GM19455 (cell line): ENCODE data around the gene CYSTM1.

Experiments used
- ATAC-seq: cut with Tn5 transposase; IDR thresholded peaks from one replicate; pipeline ENCODE4 v1.9.1; 2021; ENCODE audit not compliant: unreplicated experiment

CYSTM1 gene

DNA sequence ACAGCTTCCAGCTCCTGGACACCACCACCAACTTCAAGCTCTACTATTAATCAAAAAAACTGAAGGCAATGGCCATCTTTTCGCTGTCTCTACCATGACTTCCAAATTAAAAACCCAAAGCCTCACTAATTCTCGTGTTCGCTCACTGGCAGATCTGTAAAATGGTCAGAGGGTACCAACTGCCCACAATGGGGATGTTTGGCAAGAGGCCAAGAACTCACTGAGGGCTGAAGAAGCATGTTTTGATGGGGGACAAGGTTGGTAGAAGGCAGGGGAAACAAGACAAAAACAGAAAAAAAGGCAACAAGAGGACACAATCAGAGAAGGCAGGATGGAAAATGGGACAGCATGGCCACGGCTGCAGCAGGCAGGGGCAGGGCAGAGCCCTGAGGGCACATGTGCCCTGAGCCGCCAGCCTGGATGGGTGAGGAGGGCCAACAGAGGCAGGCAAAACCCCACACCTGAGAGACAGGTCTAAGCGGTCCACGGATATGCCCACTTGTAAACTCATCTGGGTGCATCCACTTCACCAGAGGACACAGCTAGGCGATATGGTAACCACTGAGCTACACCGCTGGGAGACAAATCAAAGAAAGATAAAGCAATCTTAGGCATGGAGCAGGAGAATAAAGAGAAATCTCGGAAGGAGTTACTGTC, 77.6 kb downstream of the CYSTM1 start:
- ATAC-seq = no peak

DNA sequence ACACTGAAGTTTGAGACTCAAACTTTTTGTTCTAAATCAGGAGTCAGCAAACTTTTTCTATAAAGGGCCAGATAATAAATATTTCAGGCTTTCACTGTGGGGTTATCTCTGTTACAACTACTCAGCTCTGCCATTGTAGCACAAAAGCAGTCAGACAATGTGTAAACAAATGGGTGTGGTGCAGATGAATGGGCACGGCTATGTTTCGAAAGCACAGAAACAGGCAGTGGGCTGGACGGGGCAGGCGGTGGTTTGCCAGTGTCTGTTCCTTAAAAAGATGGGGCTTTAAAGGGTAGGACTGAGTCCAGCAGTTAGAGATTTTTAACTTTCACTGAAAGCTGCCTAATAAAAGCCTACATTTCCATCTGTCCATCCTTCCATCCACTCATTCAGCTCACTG, 79.0 kb downstream of the CYSTM1 start:
- ATAC-seq = no peak

DNA sequence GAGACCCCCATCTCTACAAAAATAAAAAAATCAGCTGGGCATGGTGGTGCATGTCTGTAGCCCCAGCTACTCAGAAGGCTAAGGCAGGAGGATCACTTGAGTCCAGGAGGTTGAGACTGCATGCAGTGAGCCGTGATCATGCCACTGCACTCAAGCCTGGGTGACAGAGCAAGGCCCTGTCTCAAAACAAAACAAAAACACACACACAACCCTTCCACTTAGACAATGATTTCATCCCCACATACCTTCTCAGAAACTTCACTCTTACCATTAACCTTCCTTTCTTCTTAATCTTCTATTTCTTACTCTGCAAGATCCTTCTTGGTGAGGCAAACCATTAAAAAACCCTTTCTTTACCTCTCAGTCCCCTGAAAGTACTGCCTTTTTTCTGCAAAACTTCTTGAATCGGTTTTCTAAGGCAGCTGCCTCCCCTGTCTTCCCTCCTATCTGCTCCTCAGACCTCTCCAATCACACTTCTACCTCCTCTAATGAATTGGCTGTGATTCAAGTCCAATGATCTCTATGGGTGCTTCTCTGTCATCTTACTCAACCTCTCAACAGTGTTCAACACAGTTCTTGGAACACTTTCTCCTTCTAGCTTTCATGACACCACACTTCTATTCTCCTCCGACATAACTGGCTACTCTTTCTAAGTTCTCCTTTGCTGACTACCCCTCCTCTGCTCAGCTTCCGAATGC, 80.6 kb downstream of the CYSTM1 start:
- ATAC-seq = no peak

DNA sequence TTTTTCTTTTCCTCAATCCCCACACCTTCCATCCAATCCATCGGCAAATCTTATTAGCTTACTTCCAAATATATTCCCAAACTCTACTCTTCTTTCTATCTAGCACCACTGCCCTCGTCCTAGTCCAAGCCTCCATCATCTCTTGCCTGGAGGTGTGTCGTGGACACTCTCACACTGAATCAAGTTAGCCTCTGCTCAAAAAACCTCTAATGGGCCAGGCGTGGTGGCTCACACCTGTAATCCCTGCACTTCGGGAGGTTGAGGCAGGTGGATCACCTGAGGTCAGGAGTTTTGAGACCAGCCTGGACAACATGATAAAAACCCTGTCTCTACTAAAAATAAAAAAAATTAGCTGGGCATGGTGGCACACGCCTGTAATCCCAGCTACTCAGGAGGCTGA, 81.7 kb downstream of the CYSTM1 start:
- ATAC-seq = no peak

DNA sequence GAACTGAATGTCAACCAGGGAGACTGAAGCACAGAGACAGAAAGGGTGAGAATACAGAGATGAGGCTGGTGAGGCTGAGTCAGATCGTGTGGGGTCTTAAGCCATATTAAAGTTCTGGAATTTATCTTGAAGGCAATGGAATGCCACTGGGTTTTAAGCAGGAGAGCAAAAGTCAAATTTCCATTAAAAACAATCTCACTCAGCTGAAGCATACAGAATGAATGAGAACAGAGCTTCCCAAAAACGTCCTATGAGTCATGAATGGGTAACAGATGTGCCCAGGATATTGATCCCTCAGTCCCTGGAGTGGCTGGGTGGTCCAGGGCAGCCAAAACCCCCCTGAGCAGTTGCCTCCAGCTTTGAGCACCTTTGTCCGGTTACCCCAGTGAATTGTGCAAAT, 83.0 kb downstream of the CYSTM1 start:
- ATAC-seq = no peak

DNA sequence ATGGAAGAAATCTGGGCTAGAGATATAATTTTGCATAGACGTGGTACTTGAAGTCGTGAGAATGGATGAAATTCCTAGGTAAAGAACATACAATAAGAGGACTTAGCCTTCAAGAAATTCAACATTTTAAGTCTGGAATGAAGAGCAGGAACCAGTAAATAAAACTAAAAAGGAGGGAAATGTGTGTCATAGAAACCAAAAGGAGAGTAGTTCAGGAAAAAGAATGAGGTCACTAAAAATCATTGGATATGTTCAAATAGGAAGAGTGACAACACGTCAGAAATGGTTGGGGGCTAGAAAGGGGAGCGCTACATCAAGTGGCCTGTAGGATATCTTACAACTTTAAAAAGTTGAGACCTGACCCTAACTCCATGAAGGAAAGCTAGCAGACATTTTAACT, 83.9 kb downstream of the CYSTM1 start:
- no peak for ATAC-seq

DNA sequence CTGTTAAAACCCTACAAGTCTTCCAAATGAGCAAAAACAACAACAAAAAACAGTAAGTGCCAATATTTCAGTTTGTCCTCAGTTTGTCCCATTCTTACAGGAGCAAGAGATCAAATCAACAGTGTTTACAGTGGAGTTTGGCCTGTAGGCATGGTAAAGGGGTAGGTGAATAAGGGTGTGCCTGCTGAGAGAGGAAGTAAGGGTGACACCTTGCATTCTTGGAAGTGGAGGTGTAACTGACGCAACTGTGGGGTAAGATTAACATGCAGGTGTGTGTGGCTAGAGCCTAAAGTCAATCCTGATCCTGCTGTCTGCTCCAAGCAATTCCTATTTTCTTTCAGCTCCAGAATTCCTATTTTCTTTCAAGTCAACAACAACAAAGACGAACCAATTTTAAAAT, 84.5 kb downstream of the CYSTM1 start:
- no peak for ATAC-seq

DNA sequence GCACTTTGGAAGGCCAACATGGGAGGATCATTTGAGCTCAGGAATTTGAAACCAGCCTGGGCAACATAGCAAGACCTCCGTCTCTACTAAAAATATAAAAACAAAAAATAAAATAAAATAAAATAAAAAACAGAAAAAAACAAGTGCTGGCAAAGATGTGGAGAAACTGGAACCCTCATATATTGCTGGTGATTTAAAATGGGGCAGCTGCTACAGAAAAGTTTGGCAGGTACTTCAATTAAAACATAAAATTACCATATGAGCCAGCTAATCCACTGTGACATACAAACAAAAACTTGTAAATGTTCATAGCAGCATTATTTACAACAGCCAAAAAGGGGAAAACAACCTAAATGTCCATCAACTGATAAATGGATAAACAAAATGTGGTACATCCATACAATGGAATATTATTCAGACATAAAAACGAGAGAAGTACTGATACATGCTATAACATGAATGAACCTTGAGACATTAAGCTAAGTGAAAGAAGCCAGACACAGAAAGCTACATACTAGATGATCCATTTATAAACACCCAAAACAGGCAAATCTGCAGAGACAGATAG, 85.2 kb downstream of the CYSTM1 start:
- ATAC-seq = no peak

DNA sequence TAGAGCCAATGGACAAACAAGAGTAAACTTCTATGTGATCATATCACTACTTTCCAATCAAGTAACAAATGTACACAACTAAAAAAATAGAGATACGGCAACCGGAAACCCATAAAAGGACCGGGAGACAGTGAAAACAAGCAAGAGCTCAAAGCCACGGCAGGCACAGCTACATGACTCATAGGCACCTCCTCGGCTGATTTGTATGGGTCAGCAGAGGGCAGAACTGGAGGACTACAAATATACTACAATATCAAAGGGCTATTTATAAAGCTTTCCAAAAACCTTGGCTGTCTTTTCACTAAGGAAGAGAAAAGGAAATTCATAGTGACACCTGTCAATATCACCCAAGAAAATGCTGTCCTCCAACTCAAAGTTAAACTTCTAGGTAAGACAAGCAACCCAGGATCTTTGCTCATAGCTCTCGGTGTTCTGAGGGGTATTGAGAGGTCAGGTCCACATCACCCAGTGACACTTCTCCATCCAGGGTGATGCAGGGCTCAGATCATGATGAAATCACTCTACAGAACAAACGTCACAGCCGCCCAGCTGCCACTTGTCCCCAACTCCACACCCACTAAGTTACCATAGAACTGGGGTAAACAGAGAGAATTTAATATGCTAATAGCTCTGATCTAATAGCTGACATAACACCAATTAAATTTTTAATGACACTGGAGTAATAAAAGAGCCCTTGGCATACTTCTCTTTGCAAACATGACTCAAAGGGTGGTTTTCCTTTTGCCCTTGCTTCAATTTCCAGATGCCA, 86.6 kb downstream of the CYSTM1 start:
- no peak for ATAC-seq

DNA sequence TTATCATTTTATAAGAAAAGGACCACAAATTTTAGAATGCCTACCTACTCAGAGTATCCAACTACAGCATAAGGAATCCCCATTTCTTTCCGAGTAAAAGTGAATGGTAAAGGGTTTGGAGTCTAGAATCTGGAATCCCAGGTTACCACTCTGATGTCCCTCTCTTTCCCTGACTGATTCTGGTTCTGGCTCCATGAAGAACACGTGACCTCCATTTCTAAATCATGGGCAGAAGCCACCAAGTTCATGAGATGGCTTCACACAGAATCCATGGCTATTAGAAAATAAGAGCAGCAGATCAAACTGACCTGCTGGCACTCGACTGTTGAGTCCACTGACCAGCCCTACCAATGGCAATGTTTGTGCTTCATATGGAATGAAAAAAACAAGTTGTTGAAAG, 87.2 kb downstream of the CYSTM1 start:
- ATAC-seq = no peak

DNA sequence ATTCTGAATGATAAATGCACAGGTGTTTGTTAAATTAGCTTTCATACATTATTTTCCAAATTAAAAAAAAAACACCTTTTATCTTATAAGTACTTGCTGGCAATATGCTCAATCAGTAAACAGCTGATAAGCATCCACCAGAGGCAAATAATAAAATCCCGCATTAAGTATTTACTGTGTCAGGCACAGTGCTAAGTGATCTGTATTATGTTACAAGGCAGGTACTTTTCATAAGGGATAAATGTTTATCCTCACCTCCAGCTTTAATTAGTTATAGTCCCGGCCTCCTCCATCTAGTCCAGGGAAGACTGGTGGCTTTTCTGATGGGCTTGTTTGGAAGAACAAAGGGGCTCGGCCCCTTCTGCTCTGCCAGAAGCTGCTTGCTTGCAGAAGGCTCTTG, 87.9 kb downstream of the CYSTM1 start:
- no peak for ATAC-seq

DNA sequence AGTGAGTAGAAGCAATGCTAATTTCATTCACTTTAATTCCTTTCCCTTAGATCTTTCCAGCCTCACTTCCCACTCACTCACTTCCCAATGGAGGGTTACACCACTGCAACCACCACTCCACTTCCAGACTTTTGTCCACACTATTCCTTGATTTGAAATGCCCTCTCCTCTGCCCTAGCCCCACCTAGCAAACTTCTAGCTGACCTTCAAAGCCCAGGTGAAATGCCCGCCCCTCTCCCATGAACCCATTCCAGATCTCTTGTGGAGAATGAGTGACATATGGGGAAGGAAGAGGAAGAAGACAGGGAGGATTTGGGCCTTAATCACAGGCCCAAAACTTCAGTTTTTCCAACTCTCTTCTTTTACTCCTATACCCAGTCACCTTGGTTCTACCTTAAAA, 90.9 kb downstream of the CYSTM1 start:
- ATAC-seq = no peak

DNA sequence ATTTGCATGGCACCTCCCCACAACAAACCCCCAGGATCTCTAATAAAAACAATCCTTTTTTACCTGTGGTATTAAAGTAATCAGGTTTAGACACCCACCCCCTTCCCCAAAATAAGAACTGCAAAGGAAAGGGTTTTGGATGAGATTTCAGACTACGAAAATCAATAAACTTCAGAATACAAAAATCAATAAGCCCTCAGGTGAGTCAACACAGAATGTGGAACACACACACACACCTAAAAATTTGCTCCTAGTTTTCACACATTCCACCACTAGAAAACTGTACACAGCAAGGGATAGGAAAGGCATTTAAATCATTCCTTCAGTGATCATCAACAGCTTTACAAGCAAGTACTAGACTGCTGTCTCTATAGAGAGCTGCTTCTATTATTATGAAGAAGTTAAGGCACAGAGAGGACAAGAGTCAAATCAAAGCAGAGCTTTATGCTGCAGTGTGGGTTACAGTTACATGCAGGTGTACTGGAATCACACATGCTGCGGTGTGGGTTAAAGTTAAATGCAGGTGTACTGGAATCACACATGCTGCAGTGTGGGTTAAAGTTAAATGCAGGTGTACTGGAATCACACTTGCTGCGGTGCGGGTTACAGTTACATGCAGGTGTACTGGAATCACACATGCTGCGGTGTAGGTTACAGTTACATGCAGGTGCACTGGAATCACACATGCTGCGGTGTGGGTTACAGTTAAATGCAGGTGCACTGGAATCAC, 91.6 kb downstream of the CYSTM1 start:
- ATAC-seq = no peak

DNA sequence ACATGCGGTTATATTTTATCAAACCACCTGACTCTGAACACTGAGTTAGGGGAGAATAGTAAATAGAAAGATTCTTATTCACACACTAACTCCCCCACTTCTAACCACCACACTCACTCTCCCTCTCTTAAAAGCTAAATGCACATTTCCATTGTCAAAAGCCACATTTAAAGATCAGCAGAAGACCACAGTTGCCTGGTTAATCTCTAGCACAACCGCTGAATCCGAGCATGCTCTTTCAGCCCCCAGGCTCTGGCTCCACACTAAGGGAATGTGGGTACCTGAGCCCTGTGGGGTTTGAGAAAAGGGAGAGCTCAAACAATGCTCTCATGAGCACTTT, 92.2 kb downstream of the CYSTM1 start:
- no peak for ATAC-seq

DNA sequence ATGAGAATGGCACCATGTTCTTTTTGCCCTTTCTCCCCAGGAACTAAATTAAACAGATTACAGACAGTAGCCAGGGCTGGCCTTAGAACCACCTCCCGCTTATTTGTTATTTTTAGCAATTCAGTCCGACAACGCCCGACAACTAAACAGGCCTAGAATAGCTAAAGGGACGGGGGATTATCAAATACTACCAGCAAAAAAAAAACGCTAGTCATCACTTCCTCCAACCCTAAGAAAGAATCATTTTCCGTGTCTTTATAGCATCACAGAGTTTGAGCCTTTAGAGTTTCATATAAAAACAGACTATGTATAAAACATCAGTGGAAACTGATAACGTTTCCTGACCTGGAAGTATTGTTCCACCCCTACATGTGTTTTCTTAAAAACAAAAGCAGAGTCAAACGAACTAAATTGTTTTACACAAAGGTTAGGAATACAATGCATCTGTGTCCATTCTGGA, 92.6 kb downstream of the CYSTM1 start:
- no peak for ATAC-seq

DNA sequence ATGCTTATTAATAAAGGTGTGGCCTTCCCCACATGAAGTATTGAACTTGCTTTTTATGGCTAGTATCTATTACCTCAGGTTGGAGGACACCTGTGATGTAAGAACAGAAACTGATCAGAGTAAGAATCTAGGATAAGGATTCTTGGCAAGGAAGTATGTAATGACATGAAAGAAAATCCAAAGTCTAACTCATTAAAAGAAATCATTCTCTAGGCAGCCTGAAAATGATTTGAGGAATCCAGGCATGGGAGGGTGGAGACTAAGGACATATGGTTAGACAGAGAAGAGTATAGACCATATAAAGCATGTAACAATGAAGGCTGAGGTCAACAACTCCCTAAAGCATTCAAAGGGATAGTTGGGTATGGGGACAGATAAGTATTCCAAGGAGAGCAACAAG, 95.0 kb downstream of the CYSTM1 start:
- ATAC-seq = no peak

DNA sequence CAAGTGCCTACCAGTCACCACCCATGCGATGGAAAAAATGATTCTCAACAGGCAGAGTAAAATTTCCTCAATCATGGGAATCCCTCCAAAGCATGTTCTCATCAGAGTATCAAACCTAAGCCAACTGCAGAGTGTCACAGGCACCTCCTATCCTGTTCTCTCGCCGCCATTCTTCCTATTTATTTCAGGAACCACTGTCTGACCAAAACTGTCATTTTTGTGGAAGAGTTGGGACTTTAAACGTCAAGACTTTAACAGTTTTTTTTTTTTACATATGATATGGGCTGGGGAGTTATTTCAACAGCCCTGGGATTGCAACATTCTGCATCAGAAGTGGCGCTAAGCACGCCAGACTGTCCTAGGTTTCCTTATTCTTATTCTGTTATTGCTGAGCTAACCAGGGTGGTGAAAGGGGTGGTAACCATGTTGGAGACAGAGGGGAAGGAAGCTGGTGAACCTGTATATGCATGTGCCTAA, 98.5 kb downstream of the CYSTM1 start:
- ATAC-seq = no peak

DNA sequence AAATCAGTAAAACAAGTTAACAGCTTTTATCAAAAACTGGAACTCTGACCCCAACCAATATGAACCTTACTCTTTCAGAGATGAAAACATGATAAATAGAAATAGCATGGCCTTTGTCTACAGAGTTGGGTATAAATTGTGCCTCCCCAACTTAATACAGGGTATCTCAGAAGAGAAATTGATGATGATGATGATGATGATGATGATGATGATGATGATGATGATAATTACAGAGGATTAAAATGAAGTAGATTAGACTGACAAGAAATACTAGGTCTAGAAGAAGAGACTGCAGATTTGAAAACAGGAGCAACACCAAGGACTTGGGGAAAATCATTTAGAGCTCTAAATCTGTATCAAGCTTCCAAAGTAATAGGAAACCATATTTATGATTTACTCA, 100.8 kb downstream of the CYSTM1 start:
- ATAC-seq = no peak

DNA sequence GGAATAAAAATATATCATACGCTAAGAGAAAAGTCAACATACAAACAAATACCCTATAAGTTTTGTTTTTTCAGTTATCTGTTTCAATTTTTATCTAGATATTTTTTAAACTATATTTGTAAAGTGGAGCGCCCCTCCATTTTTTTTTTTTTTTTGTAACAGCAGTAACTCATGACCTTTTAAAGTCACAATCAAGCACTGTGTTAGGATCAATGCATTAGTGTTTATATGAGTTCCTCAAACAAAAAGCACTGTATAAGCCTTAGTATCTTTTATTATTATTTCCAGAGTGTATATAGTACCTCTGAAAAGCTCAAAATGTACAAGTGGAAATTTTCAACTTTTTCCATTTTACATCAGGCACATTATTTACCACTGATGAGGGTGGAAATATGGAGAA, 107.3 kb downstream of the CYSTM1 start:
- ATAC-seq = no peak

DNA sequence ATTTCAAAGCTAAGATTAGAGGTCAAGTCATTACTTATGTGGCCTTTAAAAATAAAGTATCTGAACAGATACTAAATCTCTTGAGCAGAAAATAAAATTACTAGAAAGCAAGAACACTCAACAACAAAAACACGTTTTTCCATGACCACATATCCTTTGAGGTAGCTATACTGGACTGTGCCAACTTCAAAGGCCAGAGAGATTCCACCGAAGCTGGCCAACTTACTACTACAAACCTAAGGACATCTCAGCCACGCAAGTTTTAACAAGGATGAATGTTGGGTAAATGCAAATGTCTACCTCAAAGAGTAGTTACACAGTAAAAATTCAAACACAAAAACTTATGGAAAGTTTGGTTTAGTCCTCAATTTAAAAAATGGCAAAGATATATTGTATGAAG, 109.0 kb downstream of the CYSTM1 start:
- no peak for ATAC-seq

DNA sequence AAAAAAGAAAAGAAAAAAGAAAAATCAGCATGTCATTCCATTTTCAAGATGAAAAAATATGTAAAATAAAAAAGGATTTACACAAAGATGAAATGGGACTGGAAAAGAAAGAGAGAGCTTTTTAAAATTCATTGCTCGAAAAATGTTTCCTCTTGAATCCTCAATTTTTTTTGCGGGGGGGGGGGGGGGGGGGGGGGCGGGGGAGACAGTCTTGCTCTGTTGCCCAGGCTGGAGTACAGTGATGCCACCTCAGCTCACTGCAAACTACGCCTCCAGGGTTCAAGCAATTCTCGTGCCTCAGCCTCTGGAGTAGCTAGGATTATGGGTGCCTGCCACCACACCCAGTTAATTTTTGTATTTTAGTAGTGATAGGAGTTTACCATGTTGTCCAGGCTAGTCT, 111.4 kb downstream of the CYSTM1 start:
- no peak for ATAC-seq
